Brain microvascular endothelial cell (primary cell): Measurements from ENCODE around the gene WSB2.

ENCODE experiments used
- DNase-seq: peaks from one replicate; pipeline ENCODE4 v3.0.0-alpha.2; 2020
- H3K27ac ChIP-seq: fragments of 250-450 bp; sonication (Bioruptor Pico); 2 replicates; pipeline ENCODE4 v1.5.1; 2020; ENCODE audit warnings: mild to moderate bottlenecking, moderate library complexity
- H3K27me3 ChIP-seq: fragments of 250-450 bp; sonication (Bioruptor Pico); replicated peaks from 2 replicates; pipeline ENCODE4 v1.5.1; 2020; ENCODE audit warnings: mild to moderate bottlenecking
- H3K36me3 ChIP-seq: fragments of 250-450 bp; sonication (Bioruptor Pico); replicated peaks from 2 replicates; pipeline ENCODE4 v1.5.1; 2020; ENCODE audit warnings: mild to moderate bottlenecking
- H3K4me3 ChIP-seq: 2 replicates; pipeline ENCODE4 v1.5.1; 2011; ENCODE audit warnings: low read depth, mild to moderate bottlenecking, control low read depth, low read length, moderate library complexity
- CTCF ChIP-seq: IDR thresholded peaks from 2 replicates; pipeline ENCODE4 v1.5.1; 2011; ENCODE audit warnings: low read depth, mild to moderate bottlenecking, moderate library complexity, low read length, control low read depth, inconsistent platforms; ENCODE audit errors: missing control alignments
- in situ Hi-C: cut with HindIII; loops from 2 replicates; pipeline ENCODE4 v1.10.0; 2017; ENCODE audit warnings: low sequenced_read_pairs, low pct_ligation_motif_present

WSB2 gene

DNA sequence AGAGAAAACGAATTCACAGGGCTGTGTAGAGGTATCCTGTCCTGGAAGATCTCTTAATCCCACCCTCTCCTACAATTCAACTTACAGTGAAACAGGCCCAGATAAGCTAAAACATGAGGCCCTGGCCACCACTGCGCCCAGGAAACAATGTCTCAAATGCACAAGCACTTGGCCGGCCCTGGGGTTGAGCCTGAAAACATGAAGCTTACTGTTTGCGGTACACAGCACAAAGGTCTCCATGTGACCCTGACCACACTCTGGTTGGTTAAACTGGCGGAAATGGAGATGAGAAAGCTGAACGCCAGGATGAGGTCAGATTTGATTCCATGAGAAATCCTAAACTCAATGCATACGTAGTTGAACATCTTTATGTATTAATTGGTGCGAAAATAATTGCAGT, 16.4 kb downstream of the WSB2 start:
- Histone ChIP-seq H3K27me3 (no peaks in the 10 kb centered on the region), H3K4me3 (no peak overlapping the region), H3K27ac (no peak overlapping the region), H3K36me3 (peaks cover 35% of the 10 kb centered on the region)
- in situ Hi-C loops: no loop called here
- no peak for TF ChIP-seq CTCF
- DNase-seq: no peak

- Histone ChIP-seq H3K36me3 (peaks cover 40% of the 10 kb centered on the region), H3K27ac (no peak overlapping the region), H3K27me3 (no peaks in the 10 kb centered on the region), H3K4me3 (no peak overlapping the region)
- no peak for TF ChIP-seq CTCF
- in situ Hi-C loops: no loop called here
- no peak for DNase-seq
Measured at GRCh38 chr12:118044075-118044474, 16.9 kb downstream of the WSB2 start.

DNA sequence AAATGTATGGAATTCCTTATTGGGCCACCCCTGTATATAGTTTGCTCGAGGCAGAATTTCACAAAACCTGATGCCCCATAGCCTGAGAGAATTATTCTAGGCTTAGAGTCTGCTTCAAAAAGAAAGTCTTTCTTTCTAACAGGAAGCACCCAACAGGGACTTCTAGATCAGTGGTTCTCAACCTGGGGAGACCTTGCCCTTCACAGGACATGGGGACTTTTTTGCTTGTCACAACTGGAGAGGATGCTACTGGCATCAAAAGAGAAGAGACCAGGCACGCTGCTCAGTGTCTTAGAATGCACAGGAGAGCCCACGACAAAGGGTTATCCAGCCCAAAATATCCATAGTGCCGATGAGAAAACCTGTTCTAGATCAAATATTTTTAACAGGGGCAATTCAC, 18.9 kb downstream of the WSB2 start:
- Histone ChIP-seq H3K27ac (no peak overlapping the region), H3K4me3 (no peak overlapping the region), H3K27me3 (no peaks in the 10 kb centered on the region), H3K36me3 (peaks cover 52% of the 10 kb centered on the region)
- in situ Hi-C loops: no loop called here
- TF ChIP-seq CTCF: no peak
- DNase-seq: no peak

DNA sequence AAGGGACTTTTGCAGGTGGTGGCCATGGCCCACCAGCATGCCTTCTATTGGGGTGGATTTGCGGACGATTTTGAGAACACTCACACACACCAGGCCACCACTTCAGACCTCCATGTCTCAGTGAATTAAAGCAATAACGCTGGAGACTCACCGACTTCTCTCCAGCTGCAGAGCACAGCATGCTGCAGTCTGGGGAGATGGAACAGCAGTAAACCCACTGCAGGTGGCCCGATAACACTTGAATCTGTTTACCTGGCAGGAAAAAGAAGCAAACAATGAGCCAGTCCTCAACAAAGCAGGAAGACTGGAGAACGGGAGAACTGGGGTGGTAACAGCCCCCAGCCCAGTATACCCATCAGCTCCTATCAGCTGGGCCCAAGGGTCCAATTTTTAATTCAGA, 22.8 kb downstream of the WSB2 start:
- in situ Hi-C loops: no loop called here
- Histone ChIP-seq H3K4me3 (no peak overlapping the region), H3K27me3 (no peaks in the 10 kb centered on the region), H3K36me3 (peaks cover 65% of the 10 kb centered on the region), H3K27ac (no peak overlapping the region)
- no peak for DNase-seq
- no peak for TF ChIP-seq CTCF

GRCh38 chr12:118036672-118037411, 24.1 kb downstream of the WSB2 start:
- no peaks in the 10 kb centered on the region for H3K27me3 ChIP-seq
- no peak overlapping the region for H3K27ac ChIP-seq
- H3K4me3 ChIP-seq: no peak overlapping the region
- TF ChIP-seq CTCF: no peak
- DNase-seq: no peak
- peaks cover 63% of the 10 kb centered on the region for H3K36me3 ChIP-seq
- in situ Hi-C loops: no loop called here
